ENCODE data around the gene LIG4. TPM values are rescaled to one million over a fixed set of nuclear protein-coding genes. Genes with fewer than 3 reads are reported as not detected.
A peak's percentile ranks its signal among the peaks of the same experiment; 100 is the strongest.
"Not testable (repeated sequence)": the region's sequence is repeated elsewhere in the genome, so short reads cannot be mapped to it uniquely, and the experiment has no call there.

LIG4 gene
- 10 to 100 TPM in 1 of 2 donors, 1 to 10 TPM in 1; 8.1 to 12.1 TPM for total RNA-seq
- long read RNA-seq, full-length matches to known transcripts, result 9 of 17 reads
- long read RNA-seq, partial matches to known transcripts, result 0 of 17 reads
- long read RNA-seq, other reads (novel, unspliced or antisense), result 8 of 17 reads

DNA sequence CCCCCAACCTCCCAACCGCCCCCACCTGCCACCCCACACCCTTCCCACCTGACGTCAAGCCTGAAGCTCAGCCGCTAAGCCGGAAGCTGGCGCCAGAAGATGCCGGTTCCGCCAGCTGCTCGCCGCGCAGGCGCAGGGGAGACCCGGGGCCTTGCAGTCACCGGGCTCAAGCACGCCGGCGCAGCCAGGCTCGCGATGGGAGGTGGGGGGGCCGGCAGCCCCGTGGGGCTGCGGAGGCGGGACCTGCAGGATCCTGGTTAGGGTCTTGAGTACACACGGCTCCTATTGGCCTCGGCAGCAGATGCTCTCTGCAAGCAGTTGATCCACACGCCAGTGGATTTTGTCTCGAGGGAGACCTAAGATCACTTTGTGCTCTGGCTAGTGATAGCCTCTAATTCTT, at the start of gene LIG4:
LIG4 (minus strand) TSS at position 101 of the 400 bp plus-strand sequence. CDS start 4,268 bp downstream, outside the sequence.
- ATAC-seq, result peak; percentile 83 to 85
- peak; percentile 95 for DNase-seq

GRCh38 chr13:108263621-108264355, 48.5 kb upstream of the LIG4 start:
- intact Hi-C loops (cut with DNase I), result no loop called here
- no peak for DNase-seq

More for the DNA sequence above, at the start of gene LIG4:
- intact Hi-C loops (cut with DNase I), result no loop called here

GRCh38 chr13:108257248-108257647, 41.9 kb upstream of the LIG4 start:
- no peak for ATAC-seq
- no peak for DNase-seq
- intact Hi-C loops (cut with DNase I), result no loop called here

More at GRCh38 chr13:108263621-108264355, 48.5 kb upstream of the LIG4 start:
- ATAC-seq, result no peak

- intact Hi-C loops (cut with DNase I), result no loop called here
- no peak for ATAC-seq
- DNase-seq, result no peak
Observed at GRCh38 chr13:108249150-108249549, 33.8 kb upstream of the LIG4 start.

DNA sequence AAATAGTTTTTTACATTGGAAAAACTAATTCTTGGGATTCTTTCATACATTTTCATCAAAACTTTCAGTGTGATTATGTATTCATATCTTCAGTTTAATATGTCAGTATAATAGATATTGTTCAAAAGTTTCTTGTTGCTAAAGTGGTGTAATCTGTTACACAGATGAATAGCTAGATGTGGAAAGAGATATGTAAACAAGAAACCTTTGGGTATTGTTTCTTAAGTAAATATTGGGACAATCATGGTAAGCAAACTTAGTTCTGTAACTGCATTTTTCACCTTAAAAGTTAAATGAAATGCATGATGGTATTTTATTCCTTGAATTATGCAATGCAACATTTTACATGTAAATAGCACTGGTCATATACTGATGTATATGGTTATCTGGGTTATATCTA, 15.0 kb upstream of the LIG4 start:
- ATAC-seq, result no peak

GRCh38 chr13:108227651-108228272, 12.4 kb upstream of the LIG4 start:
- intact Hi-C loops (cut with DNase I), result loop anchor here in 1 of 2 donors (5.0 kb wide), 1 partner anchor 665 kb away; no protein-coding TSS in a partner anchor
- DNase-seq, result no peak
- ATAC-seq, result no peak

More for the DNA sequence above, 15.0 kb upstream of the LIG4 start:
- intact Hi-C loops (cut with DNase I), result no loop called here
- no peak for DNase-seq

- intact Hi-C loops (cut with DNase I), result loop anchor here in 1 of 2 donors (5.0 kb wide), 1 partner anchor 666 kb away; no protein-coding TSS in a partner anchor
- DNase-seq (no peak), ATAC-seq (peak in 1 of 2 donors; percentile 32)
Observed at GRCh38 chr13:108226184-108226583, 10.8 kb upstream of the LIG4 start.

- intact Hi-C loops (cut with DNase I), result loop anchor here in 1 of 2 donors (5.0 kb wide), 1 partner anchor 667 kb away; no protein-coding TSS in a partner anchor
- DNase-seq (no peak), ATAC-seq (no peak)
Observed at GRCh38 chr13:108225440-108225839, 10.1 kb upstream of the LIG4 start.

DNA sequence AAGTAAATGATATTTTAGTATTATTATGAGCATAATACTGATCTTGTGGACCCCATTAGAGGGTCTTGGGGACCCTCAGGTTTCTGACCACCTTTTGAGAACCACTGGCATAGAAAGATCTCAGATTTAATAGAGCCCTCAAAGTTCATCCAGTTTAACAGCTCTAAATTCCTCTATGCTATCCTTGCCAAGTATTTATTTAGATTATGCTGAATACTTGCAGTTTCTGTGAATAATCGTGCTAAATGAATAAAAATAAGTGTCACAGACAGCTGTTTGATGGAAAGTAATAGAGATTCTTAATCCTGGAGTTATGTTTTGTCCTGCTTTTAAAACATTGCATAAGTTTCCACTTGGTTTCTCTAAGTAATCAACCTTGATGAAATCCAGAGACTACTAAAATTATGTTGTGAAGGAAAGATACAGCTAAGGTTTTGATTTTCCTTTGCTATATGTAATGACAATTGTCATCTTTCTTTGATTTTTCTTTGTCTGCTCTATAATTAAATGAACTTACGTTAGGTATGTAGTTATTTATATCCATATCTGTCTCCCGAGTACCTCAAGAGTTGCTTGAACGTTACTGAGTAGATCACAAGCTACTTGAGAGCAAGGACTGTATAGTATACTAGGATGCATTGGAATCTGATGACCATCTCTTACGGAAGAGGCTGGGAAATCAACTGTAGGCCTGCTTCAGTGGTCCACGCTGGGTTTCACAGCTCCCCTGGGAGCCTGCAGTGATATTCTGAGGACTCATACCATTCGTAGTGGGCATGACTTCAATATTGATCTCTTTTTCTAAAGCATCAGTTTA, 8.6 kb upstream of the LIG4 start:
- ATAC-seq (no peak), DNase-seq (no peak)
- intact Hi-C loops (cut with DNase I), result no loop called here

- intact Hi-C loops (cut with DNase I), result no loop called here
- no peak for DNase-seq
Observed at GRCh38 chr13:108220041-108220440, 4.7 kb upstream of the LIG4 start.

DNA sequence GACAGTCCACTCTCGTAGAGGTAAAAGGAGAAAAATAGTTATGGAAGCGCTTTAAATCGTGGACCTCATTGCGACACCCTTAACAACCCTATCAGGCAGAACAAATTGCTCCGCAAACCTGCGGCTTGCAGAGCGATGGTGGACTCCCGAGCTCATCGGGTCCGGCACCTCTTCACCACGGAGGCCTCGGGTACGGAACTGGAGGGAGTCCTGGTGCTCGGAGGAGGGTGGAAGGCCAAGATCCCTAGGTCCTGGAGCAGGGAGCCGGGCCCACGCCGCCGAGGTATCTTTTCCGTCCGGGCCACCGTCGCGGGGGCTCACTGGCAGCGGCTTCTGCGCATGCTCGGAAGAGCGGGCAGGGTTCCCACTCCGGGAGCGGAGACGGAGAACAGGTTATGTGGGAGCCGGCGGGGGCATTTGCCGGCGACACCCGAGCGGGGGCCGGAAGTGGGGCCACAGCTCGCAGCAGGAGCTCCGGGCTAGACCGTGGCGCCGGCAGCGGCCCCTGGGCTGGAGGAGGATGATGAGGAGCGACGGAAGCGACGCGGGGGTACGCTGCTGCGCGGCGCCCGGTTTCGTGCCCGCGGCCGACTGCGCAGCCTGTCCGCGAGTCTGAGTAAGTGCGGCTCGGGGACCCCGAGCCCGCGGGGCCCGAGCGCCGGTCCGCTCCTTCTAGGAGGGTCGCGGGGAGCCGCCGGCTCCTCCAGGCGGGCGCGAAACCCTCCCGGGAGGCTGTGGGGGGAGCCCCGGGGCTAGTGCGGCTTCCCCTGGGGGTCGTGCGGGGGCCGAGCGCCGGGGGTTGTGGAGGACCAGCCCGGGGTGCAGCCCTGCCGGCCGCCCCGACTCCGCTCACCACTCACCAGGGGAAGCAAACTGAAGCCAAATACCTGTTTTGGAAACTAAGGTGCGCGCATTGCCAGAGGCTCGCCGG, 3.0 kb upstream of the LIG4 start, which contains the start of gene ABHD13:
ABHD13 (plus strand) TSS at position 349 of the 931 bp plus-strand sequence. CDS start 10,827 bp downstream, outside the sequence.
- peak; percentile 93 for DNase-seq
- intact Hi-C loops (cut with DNase I), result no loop called here
- peak; percentile 87 to 88 for ATAC-seq

More at GRCh38 chr13:108220041-108220440, 4.7 kb upstream of the LIG4 start:
- no peak for ATAC-seq

GRCh38 chr13:108217307-108218043, 2.1 kb upstream of the LIG4 start:
- ATAC-seq, result peak in 1 of 2 donors; percentile 1
- intact Hi-C loops (cut with DNase I); DNase-seq: not testable (repeated sequence)

GRCh38 chr13:108214441-108215271, 680 bp downstream of the LIG4 start:
- DNase-seq (peak; percentile 22), ATAC-seq (peak in 1 of 2 donors; percentile 2)
- intact Hi-C loops (cut with DNase I), result no loop called here

DNA sequence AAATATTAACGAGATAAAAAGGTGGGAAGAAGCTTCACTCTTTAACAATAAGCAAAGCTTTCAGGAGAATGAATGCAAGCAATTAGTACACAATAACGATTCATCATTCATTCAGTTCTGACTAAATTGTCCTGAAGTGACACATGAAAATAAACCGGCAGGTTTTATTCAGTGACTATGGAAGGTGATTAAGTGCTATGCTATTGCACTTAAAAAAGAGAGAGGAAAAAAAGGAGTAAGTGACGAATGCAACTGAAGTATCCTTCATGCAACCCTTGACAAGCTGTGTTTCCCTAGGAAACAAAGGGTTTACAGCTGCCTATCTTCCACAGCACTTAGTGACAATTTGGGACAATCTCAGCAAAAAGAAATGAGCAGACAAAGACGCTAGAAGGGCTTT, 1.4 kb downstream of the LIG4 start:
- intact Hi-C loops (cut with DNase I), result no loop called here
- DNase-seq (no peak), ATAC-seq (no peak)

DNA sequence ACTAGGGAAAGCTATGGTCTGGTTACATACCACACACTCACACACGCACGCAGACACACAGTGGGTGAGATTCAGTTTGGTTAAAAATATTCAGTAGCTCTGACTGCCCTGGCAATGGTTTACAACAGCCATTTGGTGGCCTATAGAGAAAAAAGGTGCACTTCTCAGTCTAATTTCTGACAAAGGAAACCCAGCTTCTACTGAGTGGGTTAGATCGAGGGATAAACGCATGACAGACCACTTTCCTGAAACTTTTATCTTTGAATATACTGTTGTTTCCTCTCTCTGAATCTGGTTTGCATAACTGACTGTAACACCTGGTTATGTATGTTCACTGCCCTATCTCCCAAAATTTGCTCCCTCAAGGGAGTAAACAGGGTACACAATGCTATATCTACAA, 2.5 kb downstream of the LIG4 start:
- ATAC-seq (no peak), DNase-seq (no peak)
- intact Hi-C loops (cut with DNase I), result no loop called here

GRCh38 chr13:108210551-108210950, 4.8 kb downstream of the LIG4 start:
- ATAC-seq (no peak), DNase-seq (no peak)
- intact Hi-C loops (cut with DNase I), result no loop called here

Data from left cardiac atrium (tissue), 4 donors.